Measurements from ENCODE around the gene KIF26B. TPM values are rescaled to one million over a fixed set of nuclear protein-coding genes. Genes with fewer than 3 reads are reported as not detected.

KIF26B gene
- polyA plus RNA-seq, 1 donor (not counting 4 experiments of a cell fraction or from before 2014, with no cell fraction given): 0.58 TPM

GRCh38 chr1:245436407-245436806 is 281.6 kb downstream of the KIF26B start:
- no peak for DNase-seq (ENCODE audit: low read depth, low spot score)
- no peaks in the 10 kb centered on the region for H4K20me1 ChIP-seq (ENCODE audit: control insufficient read depth, extremely low read depth, insufficient read depth, low read length)

GRCh38 chr1:245437369-245438062 is 282.7 kb downstream of the KIF26B start:
- dilution Hi-C loops (cut with MboI; ENCODE audit: extremely low pct_ligation_motif_present, low sequenced_read_pairs): no loop called here
- H3K9me3 ChIP-seq (ENCODE audit: control insufficient read depth, low read depth, low read length): no peaks in the 10 kb centered on the region
- H3K4me2 ChIP-seq (ENCODE audit: control insufficient read depth, extremely low read depth, insufficient read depth, low read depth, low read length): no peak overlapping the region
- H3K9me1 ChIP-seq (ENCODE audit: control insufficient read depth, extremely low read depth, insufficient read depth, low read length): no peaks in the 10 kb centered on the region
- H3K9ac ChIP-seq (ENCODE audit: control insufficient read depth, extremely low read depth, insufficient read depth, low read length): no peak overlapping the region
- TF ChIP-seq EZH2 (IDR thresholded peaks at IDR 0.05; ENCODE audit: low read length) (no peak), CTCF (optimal IDR thresholded peaks at IDR 0.05 in 1 of 3, IDR thresholded peaks at IDR 0.05 in 1 of 3, conservative IDR thresholded peaks at IDR 0.05 in 1 of 3; ENCODE audit: extremely low read depth in 1 of 3, insufficient read depth in 2 of 3, low read length in 3 of 3) (no peak)
- H4K20me1 ChIP-seq (ENCODE audit: control insufficient read depth, extremely low read depth, insufficient read depth, low read length): no peaks in the 10 kb centered on the region
- no peak overlapping the region for H3K27ac ChIP-seq (ENCODE audit: control insufficient read depth, insufficient read depth, low read length)
- H3K27me3 ChIP-seq (ENCODE audit: control insufficient read depth, extremely low read depth, insufficient read depth, low read length): no peaks in the 10 kb centered on the region
- DNase-seq (ENCODE audit: low read depth, low spot score) (no peak), FAIRE-seq (no peak)
- no peak overlapping the region for H3K4me3 ChIP-seq (ENCODE audit: control insufficient read depth in 2 of 3, extremely low read depth in 1 of 3, insufficient read depth in 2 of 3, low read depth in 1 of 3, low read length in 3 of 3)
- H3K79me2 ChIP-seq (ENCODE audit: control insufficient read depth, insufficient read depth, low read length): no peaks in the 10 kb centered on the region
- H2AFZ ChIP-seq (ENCODE audit: control insufficient read depth, low read length): no peak overlapping the region
- H3K36me3 ChIP-seq (ENCODE audit: control insufficient read depth in 2 of 2, extremely low read depth in 1 of 2, insufficient read depth in 2 of 2, low read length in 2 of 2): no peaks in the 10 kb centered on the region
- H3K4me1 ChIP-seq (ENCODE audit: control insufficient read depth, extremely low read depth, insufficient read depth, low read length): no peaks in the 10 kb centered on the region

More at GRCh38 chr1:245436407-245436806, 281.6 kb downstream of the KIF26B start:
- H3K27ac ChIP-seq (ENCODE audit: control insufficient read depth, insufficient read depth, low read length): no peak overlapping the region
- H2AFZ ChIP-seq (ENCODE audit: control insufficient read depth, low read length): no peak overlapping the region
- H3K4me1 ChIP-seq (ENCODE audit: control insufficient read depth, extremely low read depth, insufficient read depth, low read length): no peaks in the 10 kb centered on the region
- no peaks in the 10 kb centered on the region for H3K9me1 ChIP-seq (ENCODE audit: control insufficient read depth, extremely low read depth, insufficient read depth, low read length)
- TF ChIP-seq EZH2 (IDR thresholded peaks at IDR 0.05; ENCODE audit: low read length): no peak
- no peak overlapping the region for H3K4me2 ChIP-seq (ENCODE audit: control insufficient read depth, extremely low read depth, insufficient read depth, low read depth, low read length)
- no peaks in the 10 kb centered on the region for H3K9me3 ChIP-seq (ENCODE audit: control insufficient read depth, low read depth, low read length)
- H3K9ac ChIP-seq (ENCODE audit: control insufficient read depth, extremely low read depth, insufficient read depth, low read length): no peak overlapping the region
- no peaks in the 10 kb centered on the region for H3K27me3 ChIP-seq (ENCODE audit: control insufficient read depth, extremely low read depth, insufficient read depth, low read length)
- H3K36me3 ChIP-seq (ENCODE audit: control insufficient read depth in 2 of 2, extremely low read depth in 1 of 2, insufficient read depth in 2 of 2, low read length in 2 of 2): no peaks in the 10 kb centered on the region
- no peaks in the 10 kb centered on the region for H3K79me2 ChIP-seq (ENCODE audit: control insufficient read depth, insufficient read depth, low read length)
- dilution Hi-C loops (cut with MboI; ENCODE audit: extremely low pct_ligation_motif_present, low sequenced_read_pairs): no loop called here
- no peak overlapping the region for H3K4me3 ChIP-seq (ENCODE audit: control insufficient read depth in 2 of 3, extremely low read depth in 1 of 3, insufficient read depth in 2 of 3, low read depth in 1 of 3, low read length in 3 of 3)
- no peak for FAIRE-seq
